HTR-8/SVneo (cell line): ENCODE measurements around the gene SLC23A2.
"Not testable (repeated sequence)": the region's sequence is repeated elsewhere in the genome, so short reads cannot be mapped to it uniquely, and the experiment has no call there.

Source experiments
- DNase-seq: peaks from one replicate; pipeline ENCODE4 v3.0.0; 2011; ENCODE audit warnings: low spot score, mixed read lengths; ENCODE audit not compliant: insufficient read length
- FAIRE-seq: peaks from 2 replicates; lab custom pipeline; 2011; peaks lifted over from hg19 to GRCh38; lab: Jason Lieb, UNC

The SLC23A2 gene

DNA sequence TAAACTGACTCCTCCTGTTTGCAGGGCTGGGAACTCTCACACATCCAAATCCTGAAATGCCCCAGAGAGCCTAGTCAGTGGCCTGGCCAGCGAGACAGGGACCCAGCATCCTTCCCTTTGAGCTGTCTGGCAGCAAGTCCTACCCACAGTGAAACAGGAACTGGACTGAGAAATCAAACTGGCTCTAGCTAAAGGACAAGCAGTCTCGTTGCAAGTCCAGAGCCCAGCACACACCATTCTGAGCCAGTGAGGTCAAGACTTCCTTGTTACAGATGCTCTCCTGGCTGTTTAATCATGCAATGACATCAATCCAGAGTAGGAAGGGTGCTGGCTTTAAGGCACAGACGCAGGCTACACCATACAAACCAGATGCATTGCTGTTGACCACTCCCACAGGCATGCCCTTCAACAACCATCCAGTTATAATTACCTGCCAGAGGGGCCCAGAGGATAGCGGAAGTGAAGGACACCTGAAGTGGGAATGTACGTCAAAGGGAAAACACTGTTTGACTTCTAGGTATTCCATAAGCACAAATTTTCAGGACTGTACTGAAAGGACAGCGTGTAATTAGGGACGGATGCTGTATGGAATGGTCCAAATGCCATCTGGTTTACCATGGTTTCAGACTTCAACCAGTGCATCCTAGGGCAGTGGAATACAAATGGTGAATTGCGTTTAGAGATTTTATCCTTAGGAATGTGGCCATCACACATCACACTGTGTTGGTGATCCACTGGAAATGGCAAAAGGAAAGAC, 114.4 kb downstream of the SLC23A2 start:
- FAIRE-seq, result no peak
- no peak for DNase-seq

- DNase-seq (no peak), FAIRE-seq (no peak)
These were observed 115.4 kb downstream of the SLC23A2 start for GRCh38 chr20:4885877-4886276.

DNA sequence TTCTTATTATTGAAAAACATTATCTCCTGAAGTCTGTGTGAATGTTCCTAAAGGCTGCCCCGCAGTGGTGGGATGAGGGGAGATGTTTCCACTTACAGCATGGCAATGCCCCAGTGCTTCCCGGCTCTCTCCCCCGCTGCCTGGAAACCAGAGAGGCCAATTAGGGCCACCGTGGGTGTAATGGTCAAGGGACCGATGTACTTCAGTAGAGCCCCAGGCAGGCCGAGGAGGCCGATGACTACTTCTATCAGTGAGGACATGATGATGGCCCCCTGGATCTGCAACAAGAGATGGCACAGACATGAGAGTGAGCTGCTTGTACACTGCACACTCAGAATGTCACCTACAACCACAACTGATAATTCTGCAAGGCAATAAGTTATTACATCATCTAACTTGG, 117.8 kb downstream of the SLC23A2 start:
- FAIRE-seq, result no peak
- DNase-seq, result no peak

DNA sequence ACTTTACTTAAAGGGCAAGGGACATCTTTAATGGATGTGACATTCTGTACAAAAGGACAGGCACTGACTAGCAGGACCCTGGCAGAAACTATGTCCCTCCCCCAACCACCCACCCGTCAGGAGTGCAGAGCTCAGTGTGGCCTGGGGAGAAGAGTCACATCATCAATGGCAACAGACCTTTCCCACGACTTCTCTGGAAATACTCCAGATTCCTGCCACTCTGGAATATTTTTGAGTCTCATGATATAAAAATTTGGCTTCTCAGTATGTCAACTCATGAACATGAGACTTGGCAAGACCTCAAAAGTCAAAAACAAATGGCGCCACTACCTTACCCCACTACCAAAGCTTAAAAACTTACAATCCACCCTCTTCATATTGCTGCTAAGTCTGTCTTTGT, 118.3 kb downstream of the SLC23A2 start:
- DNase-seq (no peak), FAIRE-seq (no peak)

DNA sequence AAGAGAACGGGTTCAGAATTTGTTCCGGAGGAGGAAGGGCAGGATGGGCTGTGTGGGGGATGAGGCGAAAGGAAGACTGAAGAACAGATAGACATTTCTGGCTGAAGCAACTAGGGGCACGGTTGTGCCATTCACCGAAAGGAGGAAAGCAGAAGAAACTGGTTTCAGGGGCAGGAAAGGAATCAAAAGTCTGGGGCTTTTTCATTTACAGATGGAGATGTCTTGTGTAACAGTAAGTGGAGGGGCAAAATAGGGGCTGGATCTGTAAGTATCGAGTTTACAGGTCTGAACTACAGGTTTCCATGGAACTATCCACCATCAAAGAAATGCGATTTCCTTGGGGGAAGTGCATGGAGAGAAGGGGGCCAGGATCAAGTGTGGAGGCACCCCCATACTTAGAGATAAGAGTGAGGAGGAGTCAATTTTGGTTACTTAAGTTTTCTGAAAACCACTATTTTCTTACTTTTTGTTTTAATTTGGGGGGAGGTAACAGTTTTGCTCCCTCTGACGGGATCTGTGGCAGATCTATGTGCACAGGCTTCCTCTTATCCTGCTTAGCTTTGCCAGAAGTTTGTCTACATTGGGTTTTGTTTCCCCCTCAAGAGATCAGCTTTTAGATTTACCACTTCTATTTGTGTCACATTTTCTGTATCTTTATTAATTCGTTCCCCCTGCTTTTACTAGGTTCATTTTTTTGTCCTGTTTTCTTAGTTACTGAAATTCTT, 120.1 kb downstream of the SLC23A2 start:
- DNase-seq, result no peak
- FAIRE-seq, result no peak

- FAIRE-seq, result no peak
- DNase-seq, result no peak
These were observed 121.3 kb downstream of the SLC23A2 start for GRCh38 chr20:4880051-4880450.

DNA sequence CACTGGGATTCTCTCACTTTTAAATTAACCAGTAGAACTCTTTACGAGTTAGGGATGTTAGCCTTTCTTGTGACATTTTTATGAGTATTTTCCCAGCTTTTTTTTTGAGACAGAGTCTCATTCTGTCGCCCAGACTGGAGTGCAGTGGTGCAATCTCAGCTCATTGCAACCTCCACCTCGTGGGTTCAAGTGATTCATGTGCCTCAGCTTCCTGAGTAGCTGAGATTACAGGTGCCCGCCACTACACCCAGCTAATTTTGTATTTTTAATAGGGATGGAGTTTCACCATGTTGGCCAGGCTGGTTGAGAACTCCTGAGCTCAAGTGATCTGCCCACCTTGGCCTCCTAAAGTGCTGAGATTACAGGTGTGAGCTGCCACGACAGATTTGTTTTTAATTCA, 123.2 kb downstream of the SLC23A2 start:
- FAIRE-seq, DNase-seq: not testable (repeated sequence)

- no peak for DNase-seq
These were observed 124.6 kb downstream of the SLC23A2 start for GRCh38 chr20:4876731-4877130.

DNA sequence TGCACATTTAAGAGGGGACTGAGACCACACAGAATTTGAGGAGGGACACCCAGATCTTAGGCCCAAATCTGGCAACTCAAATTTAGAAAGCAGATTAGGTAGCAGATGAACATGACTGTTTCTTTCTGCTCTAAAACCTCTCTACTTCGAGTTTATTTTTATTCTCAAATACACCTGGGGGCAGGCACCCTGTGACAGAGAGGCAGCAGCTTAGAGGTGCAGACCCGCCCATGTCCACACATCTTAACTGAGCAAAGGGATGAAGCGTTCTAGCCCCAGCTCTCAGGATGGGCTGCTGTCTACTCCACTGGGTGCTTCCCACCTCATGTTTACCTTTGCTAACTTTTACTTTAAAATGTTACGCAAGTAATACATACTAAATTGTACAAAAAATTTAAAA, 125.0 kb downstream of the SLC23A2 start:
- DNase-seq (no peak), FAIRE-seq (no peak)

More at GRCh38 chr20:4876731-4877130, 124.6 kb downstream of the SLC23A2 start:
- no peak for FAIRE-seq

GRCh38 chr20:4875578-4876067, 125.7 kb downstream of the SLC23A2 start:
- FAIRE-seq (no peak), DNase-seq (no peak)

DNA sequence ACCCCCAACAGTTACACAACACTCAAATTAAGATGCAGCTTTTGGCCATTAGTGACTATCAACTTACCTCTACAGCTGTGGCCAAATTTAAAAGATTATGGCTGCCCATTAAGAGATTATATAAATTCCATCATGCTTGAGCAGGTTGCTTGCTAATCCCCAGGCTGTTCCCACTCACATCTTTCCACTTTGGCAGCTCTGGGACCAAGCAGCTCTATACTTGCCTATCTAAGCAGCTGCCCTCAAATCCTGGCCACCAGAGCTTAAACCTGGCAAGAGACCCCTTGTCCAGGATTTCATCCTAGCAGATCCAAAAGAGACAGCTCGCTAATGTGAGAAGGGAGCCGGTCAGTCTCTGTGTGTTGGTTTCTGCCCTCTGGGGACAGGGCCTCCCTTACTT, 127.9 kb downstream of the SLC23A2 start:
- FAIRE-seq (no peak), DNase-seq (no peak)

DNA sequence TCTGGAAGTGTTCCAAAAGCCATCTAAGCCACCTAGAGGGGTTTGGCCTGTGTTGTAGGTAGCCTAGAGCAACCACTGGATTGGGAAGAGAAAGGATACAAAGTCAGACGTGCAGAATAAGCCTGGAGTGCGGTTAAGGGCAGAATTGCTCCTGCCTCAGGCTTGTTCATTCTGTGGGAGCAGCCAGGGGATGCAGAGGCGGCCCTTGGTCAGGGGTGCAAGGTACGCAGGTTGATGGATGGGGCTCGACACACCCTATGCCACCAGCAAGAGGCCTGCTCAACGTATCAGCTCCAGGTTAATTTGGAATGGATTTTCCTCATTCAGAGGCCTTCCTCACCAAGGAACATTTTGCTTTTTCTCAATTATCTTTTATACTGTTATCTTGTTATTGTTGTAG, 129.8 kb downstream of the SLC23A2 start:
- FAIRE-seq (no peak), DNase-seq (no peak)

DNA sequence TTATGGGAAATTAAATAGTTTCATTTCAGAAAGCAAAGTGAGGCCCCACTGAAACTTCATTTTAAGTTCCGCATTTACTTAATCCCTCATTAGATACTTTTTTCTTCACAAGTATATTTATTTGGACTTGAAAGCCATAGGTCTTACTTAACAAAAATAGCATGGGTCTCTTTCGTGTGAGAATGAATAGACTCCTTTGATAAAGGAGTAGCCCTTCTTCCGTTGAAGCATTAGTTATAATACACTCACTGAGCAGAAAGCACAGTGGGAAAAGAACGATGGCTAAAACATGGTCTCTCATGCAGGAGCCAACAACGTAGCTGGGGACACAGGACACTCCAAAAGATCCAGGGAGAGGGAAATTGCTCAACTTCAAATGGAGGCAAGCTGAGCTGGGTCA, 130.4 kb downstream of the SLC23A2 start:
- DNase-seq (no peak), FAIRE-seq (no peak)

- DNase-seq (no peak), FAIRE-seq (no peak)
These were observed 131.8 kb downstream of the SLC23A2 start for GRCh38 chr20:4869290-4870193.

DNA sequence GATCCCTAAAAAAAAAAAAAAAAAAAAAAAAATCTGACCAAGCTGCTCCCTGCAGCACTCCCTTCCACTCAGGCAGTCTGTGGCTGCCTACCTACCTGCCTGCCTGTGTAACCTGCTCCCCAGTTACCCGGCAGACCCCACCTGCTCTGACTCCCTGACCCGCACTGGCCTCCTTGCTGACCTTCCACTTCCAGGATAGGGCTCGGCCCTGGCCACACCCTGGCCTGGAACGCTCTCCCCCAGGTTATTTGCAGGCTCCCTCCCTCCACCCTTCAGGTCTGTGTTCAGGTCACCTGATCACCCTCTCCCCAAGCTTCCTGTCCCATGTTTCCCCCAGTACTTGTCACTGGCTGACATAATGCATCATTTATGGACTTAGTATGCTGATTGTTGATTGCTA, 134.3 kb downstream of the SLC23A2 start:
- no peak for FAIRE-seq
- no peak for DNase-seq

GRCh38 chr20:4866429-4866828, 134.9 kb downstream of the SLC23A2 start:
- DNase-seq, result no peak
- FAIRE-seq, result no peak

DNA sequence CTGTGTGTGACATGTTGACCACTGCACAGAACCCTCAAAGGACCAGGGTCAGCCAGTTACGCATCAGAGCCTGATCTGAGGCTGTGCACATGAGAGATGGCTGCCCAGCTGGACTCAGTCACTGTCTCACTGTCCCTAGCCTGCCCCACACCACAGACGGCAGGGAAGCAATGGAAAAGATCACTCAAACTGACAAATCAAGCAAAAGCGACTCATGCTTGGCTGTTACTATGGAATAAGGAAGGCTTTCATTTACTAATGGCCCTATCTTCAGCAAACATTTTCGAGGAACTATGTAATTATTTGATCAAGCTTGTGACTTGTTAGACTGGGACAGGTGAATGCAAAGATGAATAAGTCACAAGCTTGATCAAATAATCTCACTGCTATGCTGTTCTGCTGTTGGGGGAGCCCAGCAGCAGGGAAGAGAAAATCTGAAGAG, 137.0 kb downstream of the SLC23A2 start:
- no peak for FAIRE-seq
- no peak for DNase-seq

GRCh38 chr20:4862661-4863060, 138.6 kb downstream of the SLC23A2 start:
- FAIRE-seq, result no peak

DNA sequence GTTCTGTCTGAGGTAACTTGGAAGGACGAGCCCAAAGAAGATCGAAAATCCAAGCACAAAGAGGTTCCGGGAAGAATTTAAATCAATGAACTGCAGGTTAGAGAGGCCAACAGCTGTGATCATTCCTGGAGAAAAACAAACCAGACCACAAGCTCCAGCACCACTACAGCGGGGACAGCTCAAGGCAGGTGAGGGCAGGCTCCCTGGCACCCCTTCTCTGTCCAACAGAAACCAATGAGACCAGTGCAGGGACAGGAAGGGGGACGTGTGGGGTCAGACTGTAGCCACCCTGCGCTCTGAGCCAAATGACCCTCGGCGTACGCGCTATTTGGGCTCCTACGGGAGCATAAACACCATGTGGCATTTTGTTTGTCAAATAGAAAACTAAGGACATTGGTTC, 139.3 kb downstream of the SLC23A2 start:
- FAIRE-seq, result no peak

More at GRCh38 chr20:4862661-4863060, 138.6 kb downstream of the SLC23A2 start:
- DNase-seq, result no peak

DNA sequence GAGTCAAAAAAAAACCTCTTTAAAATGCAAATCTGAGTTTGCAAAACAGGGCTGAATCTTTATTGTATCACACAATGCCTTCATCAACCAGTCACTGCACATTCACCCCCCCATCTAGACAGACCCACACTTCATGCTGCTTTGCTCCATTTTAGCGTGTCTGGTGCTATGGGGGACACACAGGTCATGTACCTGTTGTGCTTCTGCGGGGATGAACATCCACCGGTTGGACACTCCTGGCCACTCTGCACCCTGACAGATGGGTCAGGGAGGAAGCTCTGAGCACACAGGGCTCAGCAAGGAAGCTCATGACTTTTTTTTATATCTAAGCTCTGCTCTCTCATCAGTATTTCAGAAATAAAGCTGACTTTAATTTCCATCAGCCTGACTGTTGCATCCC, 143.3 kb downstream of the SLC23A2 start:
- DNase-seq, result no peak
- FAIRE-seq, result no peak

More for the DNA sequence above, 139.3 kb downstream of the SLC23A2 start:
- no peak for DNase-seq
